GM23338 (cell line): ENCODE measurements around the gene TGFBR1. TPM values are rescaled to one million over a fixed set of nuclear protein-coding genes. Genes with fewer than 3 reads are reported as not detected.
A peak's percentile ranks its signal among the peaks of the same experiment; 100 is the strongest.
"Not testable (repeated sequence)": the region's sequence is repeated elsewhere in the genome, so short reads cannot be mapped to it uniquely, and the experiment has no call there.

Experiments
- ATAC-seq: fragments of 200-7000 bp; cut with Tn5 transposase; 3 replicates; pipeline ENCODE4 v1.9.1; 2020
- DNase-seq: peaks from one replicate; pipeline ENCODE4 v3.0.0-alpha.2; 2015; ENCODE audit warnings: low spot score
- H2AFZ ChIP-seq: fragments of 200-600 bp; sonication (generic); 2 replicates; pipeline ENCODE4 v1.8.0; 2016; ENCODE audit warnings: antibody characterized with exemption, mild to moderate bottlenecking, moderate library complexity
- H3F3A ChIP-seq: fragments of 200-600 bp; sonication (generic); replicated peaks from 2 replicates; pipeline ENCODE4 v1.8.0; 2017; ENCODE audit warnings: antibody characterized with exemption, mixed run types, low read depth
- H3K27ac ChIP-seq: fragments of 200-600 bp; sonication (generic); 2 replicates; pipeline ENCODE4 v1.6.1; 2016; ENCODE audit warnings: low read depth
- H3K27me3 ChIP-seq: fragments of 200-600 bp; sonication (generic); 2 replicates; pipeline ENCODE4 v1.8.0; 2016; ENCODE audit warnings: mild to moderate bottlenecking, mixed run types, moderate library complexity; ENCODE audit not compliant: insufficient read depth
- H3K36me3 ChIP-seq: fragments of 200-600 bp; sonication (generic); 2 replicates; pipeline ENCODE4 v1.8.0; 2016; ENCODE audit warnings: mild to moderate bottlenecking; ENCODE audit not compliant: insufficient read depth
- H3K4me1 ChIP-seq: fragments of 200-600 bp; sonication (generic); 2 replicates; pipeline ENCODE4 v1.8.0; 2016; ENCODE audit warnings: mild to moderate bottlenecking, moderate library complexity; ENCODE audit not compliant: insufficient read depth
- H3K4me2 ChIP-seq: fragments of 200-600 bp; sonication (generic); 2 replicates; pipeline ENCODE4 v1.7.1; 2017; ENCODE audit warnings: mixed run types
- H3K4me3 ChIP-seq: fragments of 200-600 bp; sonication (generic); 2 replicates; pipeline ENCODE4 v1.6.1; 2016; ENCODE audit warnings: mixed run types
- H3K79me2 ChIP-seq: fragments of 200-600 bp; sonication (generic); replicated peaks from 2 replicates; pipeline ENCODE4 v1.8.0; 2017; ENCODE audit warnings: mild to moderate bottlenecking; ENCODE audit not compliant: insufficient read depth
- H3K9me2 ChIP-seq: fragments of 200-600 bp; sonication (generic); 2 replicates; pipeline ENCODE4 v1.8.0; 2017; ENCODE audit not compliant: insufficient read depth
- H4K20me1 ChIP-seq: fragments of 200-600 bp; sonication (generic); replicated peaks from 2 replicates; pipeline ENCODE4 v1.8.0; 2017; ENCODE audit warnings: mild to moderate bottlenecking; ENCODE audit not compliant: insufficient read depth
- H3K27ac Mint-ChIP-seq: 2 replicates; pipeline ENCODE4 v1.8.0; 2020; ENCODE audit warnings: inconsistent platforms, mild to moderate bottlenecking, moderate library complexity, mixed read lengths
- H3K27me3 Mint-ChIP-seq: 3 replicates; pipeline ENCODE4 v1.8.0; 2022; ENCODE audit warnings: low read depth, mild to moderate bottlenecking, moderate library complexity, mixed read lengths, inconsistent platforms; ENCODE audit not compliant: insufficient read depth, poor library complexity
- H3K36me3 Mint-ChIP-seq: 3 replicates; pipeline ENCODE4 v1.8.0; 2021; ENCODE audit warnings: low read depth, mild to moderate bottlenecking, inconsistent platforms, moderate library complexity, mixed read lengths
- H3K4me1 Mint-ChIP-seq: 3 replicates; pipeline ENCODE4 v1.8.0; 2020; ENCODE audit warnings: mild to moderate bottlenecking, inconsistent platforms, mixed read lengths
- H3K4me3 Mint-ChIP-seq: 3 replicates; pipeline ENCODE4 v1.8.0; 2021; ENCODE audit warnings: moderate library complexity, mild to moderate bottlenecking, inconsistent platforms, mixed read lengths
- H3K9me3 Mint-ChIP-seq: 3 replicates; pipeline ENCODE4 v1.8.0; 2020; ENCODE audit warnings: moderate library complexity, mild to moderate bottlenecking, inconsistent platforms, mixed read lengths
- CTCF ChIP-seq, 2 experiments: fragments of 200-600 bp in 1 of 2; sonication (generic) in 1 of 2; conservative IDR thresholded peaks; 2 replicates each; pipeline versions ENCODE4 v1.5.1 to v1.6.1; 2016 to 2017; ENCODE audit warnings: antibody characterized with exemption in 2 of 2, low read depth in 2 of 2, mild to moderate bottlenecking in 2 of 2, moderate library complexity in 1 of 2
- EZH2phosphoT487 ChIP-seq: fragments of 200-600 bp; sonication (generic); IDR thresholded peaks from one replicate; pipeline ENCODE4 v1.8.1; 2018; ENCODE audit warnings: antibody characterized with exemption; ENCODE audit not compliant: unreplicated experiment
- NANOG ChIP-seq: IDR thresholded peaks from 2 replicates; pipeline ENCODE4 v1.6.1; 2016; ENCODE audit warnings: antibody characterized with exemption, borderline replicate concordance
- POLR2AphosphoS5 ChIP-seq: IDR thresholded peaks from 2 replicates; pipeline ENCODE4 v1.6.1; 2016; ENCODE audit warnings: antibody characterized with exemption, low read depth
- ZNF114 ChIP-seq: fragments of 250-450 bp; sonication (Bioruptor Pico); IDR thresholded peaks from 2 replicates; pipeline ENCODE4 v1.5.0; 2020; ENCODE audit warnings: mild to moderate bottlenecking, moderate library complexity
- ZNF331 ChIP-seq: fragments of 250-450 bp; sonication (Bioruptor Pico); IDR thresholded peaks from 2 replicates; pipeline ENCODE4 v1.5.0; 2020; ENCODE audit warnings: low read depth, mild to moderate bottlenecking, moderate library complexity
- polyA plus RNA-seq: library from polyadenylated mRNA; unstranded; fragments of >200 nt; fragmentation: Nextera tagmentation; extraction: Ambion mirVana; gene quantifications from 2 replicates; pipeline ENCODE4 v1.2.1, GENCODE V29; 2016
- total RNA-seq: library from RNA; depleted of rRNA; stranded (reverse); fragments of >200 nt; shearing (Covaris generic); gene quantifications from 2 replicates; pipeline ENCODE4 v1.2.3, GENCODE V29; 2014

TGFBR1 gene
- total and polyA plus RNA-seq, 2 experiments from 2014 or later, result 9.3 to 40.2 TPM

DNA sequence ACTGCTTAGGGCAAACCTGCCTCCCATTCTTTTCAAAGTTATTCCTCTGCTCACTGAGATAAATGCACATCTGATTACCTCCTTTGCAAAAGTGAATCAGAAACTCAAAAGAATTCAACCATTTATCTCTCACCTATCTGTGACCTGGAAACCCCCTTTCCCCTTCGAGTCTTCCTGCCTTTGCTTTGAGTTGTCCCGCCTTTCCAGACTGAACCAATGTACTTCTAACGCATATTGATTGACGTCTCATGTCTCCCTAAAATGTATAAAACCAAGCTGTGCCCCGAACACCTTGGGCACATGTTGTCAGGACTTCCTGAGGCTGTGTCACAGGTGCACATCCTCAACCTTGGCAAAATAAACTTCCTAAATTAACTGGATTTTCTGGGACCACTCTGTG is 91.6 kb downstream of the TGFBR1 start:
- H3K27ac Mint-ChIP-seq, H3K9me2 ChIP-seq, H3K36me3 Mint-ChIP-seq, ATAC-seq, H3K4me1 Mint-ChIP-seq, DNase-seq, H3K27me3 ChIP-seq, H3K9me3 Mint-ChIP-seq, H3K4me3 Mint-ChIP-seq, H4K20me1 ChIP-seq, H3K4me1 ChIP-seq, H3F3A ChIP-seq, H3K4me3 ChIP-seq, H3K36me3 ChIP-seq, H3K79me2 ChIP-seq, H3K27ac ChIP-seq, H3K27me3 Mint-ChIP-seq, H3K4me2 ChIP-seq: not testable (repeated sequence)
- H2AFZ ChIP-seq, result peak overlapping the region; percentile 63

GRCh38 chr9:99197124-99197630 is 92.3 kb downstream of the TGFBR1 start:
- no peaks in the 10 kb centered on the region for H4K20me1 ChIP-seq
- peak overlapping the region; percentile 76; the same call in 1 of the 2 replicates for H2AFZ ChIP-seq

GRCh38 chr9:99197987-99198386 is 93.1 kb downstream of the TGFBR1 start:
- Histone ChIP-seq H3K4me1 (no peaks in the 10 kb centered on the region), H3K4me2 (no peak overlapping the region), H2AFZ (peak overlapping the region; percentile 76), H3K27ac (no peak overlapping the region), H4K20me1 (no peaks in the 10 kb centered on the region), H3K9me2 (no peaks in the 10 kb centered on the region), H3F3A (no peaks in the 10 kb centered on the region), H3K27me3 (no peaks in the 10 kb centered on the region), H3K36me3 (no peaks in the 10 kb centered on the region), H3K79me2 (no peaks in the 10 kb centered on the region), H3K4me3 (no peak overlapping the region)
- H3K36me3 Mint-ChIP-seq, result no peaks in the 10 kb centered on the region
- no peak for TF ChIP-seq NANOG
- no peak for TF ChIP-seq POLR2AphosphoS5
- no peak for TF ChIP-seq ZNF331 (CRISPR knock-in tag)
- no peak for TF ChIP-seq ZNF114 (CRISPR knock-in tag)
- TF ChIP-seq EZH2phosphoT487, result no peak
- H3K4me3 Mint-ChIP-seq, result no peak overlapping the region
- H3K4me1 Mint-ChIP-seq, result peaks cover 8% of the 10 kb centered on the region; the same call in 2 of the 3 replicates
- peak; percentile 85 for ATAC-seq
- no peaks in the 10 kb centered on the region for H3K27me3 Mint-ChIP-seq
- H3K9me3 Mint-ChIP-seq, result no peaks in the 10 kb centered on the region; the same call in 1 of the 3 replicates
- peak; percentile 32 for DNase-seq
- H3K27ac Mint-ChIP-seq, result no peak overlapping the region

More at GRCh38 chr9:99197124-99197630, 92.3 kb downstream of the TGFBR1 start:
- no peak overlapping the region for H3K27ac Mint-ChIP-seq
- no peak for ATAC-seq
- Histone ChIP-seq H3K27ac (no peak overlapping the region), H3K4me1 (no peaks in the 10 kb centered on the region), H3K79me2 (no peaks in the 10 kb centered on the region), H3K9me2 (no peaks in the 10 kb centered on the region), H3K4me3 (no peak overlapping the region), H3K4me2 (no peak overlapping the region), H3K36me3 (no peaks in the 10 kb centered on the region), H3F3A (no peaks in the 10 kb centered on the region), H3K27me3 (no peaks in the 10 kb centered on the region)
- no peaks in the 10 kb centered on the region for H3K27me3 Mint-ChIP-seq
- DNase-seq, result no peak
- no peak overlapping the region for H3K4me3 Mint-ChIP-seq
- TF ChIP-seq ZNF331 (CRISPR knock-in tag) (no peak), CTCF (conservative IDR thresholded peaks at IDR 0.05; ENCODE audit: low read depth in 2 of 2) (peak in 1 of 2 experiments; percentile 11; a peak in 1 of 4 replicates)
- H3K4me1 Mint-ChIP-seq, result peaks cover 8% of the 10 kb centered on the region; the same call in 2 of the 3 replicates
- H3K36me3 Mint-ChIP-seq, result no peaks in the 10 kb centered on the region
- no peaks in the 10 kb centered on the region; the same call in 1 of the 3 replicates for H3K9me3 Mint-ChIP-seq
